ENCODE data around the gene TNC. TPM values are rescaled to one million over a fixed set of nuclear protein-coding genes. Genes with fewer than 3 reads are reported as not detected.

Gene TNC
- total RNA-seq, 1 experiment from 2014 or later: 11.4 TPM

DNA sequence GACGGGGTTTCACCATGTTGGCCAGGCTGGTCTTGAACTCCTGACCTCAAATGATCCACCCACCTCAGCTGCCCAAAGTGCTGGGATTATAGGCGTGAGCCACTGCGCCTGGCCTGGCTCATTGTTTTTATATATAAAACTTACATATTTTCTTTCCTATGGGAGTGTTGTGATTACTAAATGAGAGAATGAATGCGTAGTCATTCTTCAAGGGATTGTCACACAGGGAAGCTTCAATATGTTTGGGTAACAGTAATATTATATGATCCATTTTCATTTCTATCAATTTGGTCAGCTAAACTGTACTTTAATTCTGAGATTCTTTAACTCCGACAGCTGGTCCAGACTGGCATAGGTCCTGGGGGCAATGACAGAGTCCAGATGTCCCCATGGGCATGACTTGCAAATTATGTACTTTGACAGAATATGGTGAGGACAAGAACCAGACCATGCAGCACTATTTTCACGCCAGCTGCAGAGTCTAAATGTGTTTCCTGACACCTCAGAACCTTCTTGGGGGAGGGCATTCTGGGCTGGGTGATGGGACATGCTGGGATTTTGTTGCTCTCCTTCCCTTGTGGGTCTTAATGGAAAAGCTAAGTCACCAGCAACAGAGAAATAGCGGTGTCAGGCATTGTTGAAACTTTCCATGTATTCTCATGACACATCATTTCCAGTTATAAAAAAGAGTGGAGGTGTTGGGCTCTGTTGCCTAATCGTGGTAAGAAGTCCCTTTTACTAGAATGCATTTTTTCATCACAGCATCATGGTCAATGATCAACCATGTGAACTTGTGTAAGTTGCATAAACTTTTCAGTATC is 40.9 kb upstream of the TNC start:
- H3K36me3 ChIP-seq (ENCODE audit: control insufficient read depth, insufficient read depth, low read length): no peaks in the 10 kb centered on the region
- TF ChIP-seq, protein P1, sequence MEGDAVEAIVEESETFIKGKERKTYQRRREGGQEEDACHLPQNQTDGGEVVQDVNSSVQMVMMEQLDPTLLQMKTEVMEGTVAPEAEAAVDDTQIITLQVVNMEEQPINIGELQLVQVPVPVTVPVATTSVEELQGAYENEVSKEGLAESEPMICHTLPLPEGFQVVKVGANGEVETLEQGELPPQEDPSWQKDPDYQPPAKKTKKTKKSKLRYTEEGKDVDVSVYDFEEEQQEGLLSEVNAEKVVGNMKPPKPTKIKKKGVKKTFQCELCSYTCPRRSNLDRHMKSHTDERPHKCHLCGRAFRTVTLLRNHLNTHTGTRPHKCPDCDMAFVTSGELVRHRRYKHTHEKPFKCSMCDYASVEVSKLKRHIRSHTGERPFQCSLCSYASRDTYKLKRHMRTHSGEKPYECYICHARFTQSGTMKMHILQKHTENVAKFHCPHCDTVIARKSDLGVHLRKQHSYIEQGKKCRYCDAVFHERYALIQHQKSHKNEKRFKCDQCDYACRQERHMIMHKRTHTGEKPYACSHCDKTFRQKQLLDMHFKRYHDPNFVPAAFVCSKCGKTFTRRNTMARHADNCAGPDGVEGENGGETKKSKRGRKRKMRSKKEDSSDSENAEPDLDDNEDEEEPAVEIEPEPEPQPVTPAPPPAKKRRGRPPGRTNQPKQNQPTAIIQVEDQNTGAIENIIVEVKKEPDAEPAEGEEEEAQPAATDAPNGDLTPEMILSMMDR (IDR thresholded peaks at IDR 0.05; ENCODE audit: insufficient read depth in 1 of 2, low read depth in 1 of 2, low read length in 1 of 2, severe bottlenecking in 1 of 2, unreplicated experiment in 1 of 2): no peak
- BruUV-seq (replicated peaks): no TSS peak
- H3K9me3 ChIP-seq: no peaks in the 10 kb centered on the region
- H3K27me3 ChIP-seq (replicated peaks; ENCODE audit: control insufficient read depth, insufficient read depth, low read length): no peaks in the 10 kb centered on the region
- no peaks in the 10 kb centered on the region for H3K36me3 Mint-ChIP-seq (ENCODE audit: insufficient read depth, unreplicated experiment)
- no peak overlapping the region for H3K27ac Mint-ChIP-seq (ENCODE audit: unreplicated experiment)
- no peak for DNase-seq
- H3K4me1 Mint-ChIP-seq (ENCODE audit: low read depth, unreplicated experiment): peaks cover 11% of the 10 kb centered on the region
- intact Hi-C loops (cut with micrococcal nuclease; ENCODE audit: unreplicated experiment): no loop called here
- H3K4me3 ChIP-seq (ENCODE audit: low read depth, low read length): no peak overlapping the region
- CTCF ChIA-PET: no interaction called here
- H3K4me1 ChIP-seq: peaks cover 18% of the 10 kb centered on the region
- H3K9me3 Mint-ChIP-seq (ENCODE audit: unreplicated experiment): peaks cover 16% of the 10 kb centered on the region
- no peak overlapping the region for H3K4me3 Mint-ChIP-seq (ENCODE audit: unreplicated experiment)
- no peaks in the 10 kb centered on the region for H3K27me3 Mint-ChIP-seq (ENCODE audit: insufficient read depth, unreplicated experiment)
- POLR2A ChIA-PET: no interaction called here

DNA sequence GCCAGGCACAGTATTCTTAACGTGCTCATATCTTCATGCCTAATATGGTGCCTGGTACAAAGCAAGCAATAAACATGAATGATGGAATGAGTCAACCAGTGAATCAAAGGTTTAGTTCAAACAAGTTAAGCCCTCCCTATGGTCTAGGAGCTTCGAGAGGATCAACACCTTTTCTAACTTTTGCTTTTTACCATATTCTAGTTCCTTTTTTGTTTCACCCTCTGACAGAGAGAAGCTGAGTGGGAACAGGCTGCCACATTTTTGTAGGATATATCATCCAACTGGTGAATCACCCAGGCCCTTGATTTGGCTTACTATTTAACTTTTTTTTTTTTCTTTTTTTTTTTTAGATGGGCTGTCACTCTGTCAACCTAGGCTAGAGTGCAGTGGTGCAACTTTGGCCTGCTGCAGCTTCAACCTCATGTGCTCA is 39.3 kb upstream of the TNC start:
- peak; percentile 38 to 46 for DNase-seq
- Mint-ChIP-seq H3K27me3 (ENCODE audit: insufficient read depth, unreplicated experiment) (no peaks in the 10 kb centered on the region), H3K36me3 (ENCODE audit: insufficient read depth, unreplicated experiment) (no peaks in the 10 kb centered on the region), H3K4me1 (ENCODE audit: low read depth, unreplicated experiment) (peaks cover 11% of the 10 kb centered on the region), H3K9me3 (ENCODE audit: unreplicated experiment) (no peaks in the 10 kb centered on the region), H3K27ac (ENCODE audit: unreplicated experiment) (peak overlapping the region; percentile 33), H3K4me3 (ENCODE audit: unreplicated experiment) (no peak overlapping the region)
- no peaks in the 10 kb centered on the region for H3K9me3 ChIP-seq
- intact Hi-C loops (cut with micrococcal nuclease; ENCODE audit: unreplicated experiment): no loop called here
- ChIA-PET POLR2A (no interaction called here), CTCF (no interaction called here)
- no TSS peak for BruUV-seq (replicated peaks)
- H3K4me1 ChIP-seq: peaks cover 20% of the 10 kb centered on the region
- no peak overlapping the region for H3K4me3 ChIP-seq (ENCODE audit: low read depth, low read length)
- TF ChIP-seq, protein P1 (IDR thresholded peaks at IDR 0.05; ENCODE audit: insufficient read depth in 1 of 2, low read depth in 1 of 2, low read length in 1 of 2, severe bottlenecking in 1 of 2, unreplicated experiment in 1 of 2): no peak
- H3K36me3 ChIP-seq (ENCODE audit: control insufficient read depth, insufficient read depth, low read length): no peaks in the 10 kb centered on the region
- H3K27me3 ChIP-seq (replicated peaks; ENCODE audit: control insufficient read depth, insufficient read depth, low read length): no peaks in the 10 kb centered on the region

DNA sequence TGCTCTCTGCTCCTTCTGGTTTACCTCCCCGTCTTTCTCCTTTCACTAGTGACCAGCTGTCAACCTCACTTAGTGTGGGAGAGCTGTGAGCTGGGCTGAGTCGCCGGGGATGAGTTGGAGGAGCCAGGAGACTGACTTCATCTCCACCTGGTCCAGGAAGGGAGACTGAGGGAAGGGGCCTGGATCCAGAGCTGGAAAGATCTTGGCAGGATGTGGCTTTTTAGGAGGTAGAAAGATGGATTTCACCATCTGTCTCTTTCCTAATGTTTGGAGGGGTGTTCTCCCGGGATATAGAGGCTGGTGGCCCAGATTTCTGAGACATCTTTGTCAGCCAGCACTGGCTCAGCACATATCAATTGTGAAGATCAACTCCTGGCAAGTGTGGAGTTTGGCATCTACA is 37.1 kb upstream of the TNC start:
- Histone ChIP-seq H3K27me3 (replicated peaks; ENCODE audit: control insufficient read depth, insufficient read depth, low read length) (no peaks in the 10 kb centered on the region), H3K36me3 (ENCODE audit: control insufficient read depth, insufficient read depth, low read length) (no peaks in the 10 kb centered on the region), H3K4me1 (peaks cover 21% of the 10 kb centered on the region), H3K9me3 (no peaks in the 10 kb centered on the region), H3K4me3 (ENCODE audit: low read depth, low read length) (no peak overlapping the region)
- CTCF ChIA-PET: no interaction called here
- no peak overlapping the region for H3K4me3 Mint-ChIP-seq (ENCODE audit: unreplicated experiment)
- no peaks in the 10 kb centered on the region for H3K9me3 Mint-ChIP-seq (ENCODE audit: unreplicated experiment)
- no peaks in the 10 kb centered on the region for H3K27me3 Mint-ChIP-seq (ENCODE audit: insufficient read depth, unreplicated experiment)
- no peaks in the 10 kb centered on the region for H3K36me3 Mint-ChIP-seq (ENCODE audit: insufficient read depth, unreplicated experiment)
- DNase-seq: no peak
- intact Hi-C loops (cut with micrococcal nuclease; ENCODE audit: unreplicated experiment): no loop called here
- POLR2A ChIA-PET: no interaction called here
- no TSS peak for BruUV-seq (replicated peaks)
- TF ChIP-seq, protein P1 (IDR thresholded peaks at IDR 0.05; ENCODE audit: insufficient read depth in 1 of 2, low read depth in 1 of 2, low read length in 1 of 2, severe bottlenecking in 1 of 2, unreplicated experiment in 1 of 2): no peak
- peaks cover 11% of the 10 kb centered on the region for H3K4me1 Mint-ChIP-seq (ENCODE audit: low read depth, unreplicated experiment)
- peak overlapping the region; percentile 67 for H3K27ac Mint-ChIP-seq (ENCODE audit: unreplicated experiment)
